GM12878 (cell line): ENCODE results near the gene ASTL. TPM values are rescaled to one million over a fixed set of nuclear protein-coding genes. Genes with fewer than 3 reads are reported as not detected.

Experiments
- CBX3 ChIP-seq: fragments of 200-600 bp; sonication (generic); IDR thresholded peaks from 2 replicates; pipeline ENCODE4 v1.6.1; 2016; ENCODE audit warnings: low read depth, borderline replicate concordance
- EED ChIP-seq: sonication (generic); IDR thresholded peaks from 2 replicates; pipeline ENCODE4 v1.6.1; 2016; ENCODE audit warnings: antibody characterized with exemption, low read depth
- EP300 ChIP-seq, 2 experiments: fragments of 150-350 bp in 1 of 2; IDR thresholded peaks; 2 replicates each; pipeline ENCODE4 v1.6.1; 2011 to 2012; ENCODE audit warnings: low read depth in 2 of 2, low read length in 2 of 2, borderline replicate concordance in 1 of 2, improper control_type of control experiment in 1 of 2, inconsistent platforms in 1 of 2; ENCODE audit not compliant: control insufficient read depth in 1 of 2
- ETV6 ChIP-seq, 2 experiments: fragments of 450-650 bp in 1 of 2; IDR thresholded peaks in 1 of 2; conservative IDR thresholded peaks in 1 of 2; 2 replicates each; pipeline ENCODE4 v1.6.1; 2014; ENCODE audit warnings: antibody characterized with exemption in 1 of 2, borderline replicate concordance in 1 of 2, low read depth in 1 of 2, mild to moderate bottlenecking in 1 of 2, moderate library complexity in 1 of 2
- IRF4 ChIP-seq: IDR thresholded peaks from 2 replicates; pipeline ENCODE4 v1.6.1; 2011; ENCODE audit warnings: low read depth, low read length
- KDM1A ChIP-seq: fragments of 200-600 bp; sonication (generic); IDR thresholded peaks from 2 replicates; pipeline ENCODE4 v1.6.1; 2016; ENCODE audit warnings: borderline replicate concordance
- MAX ChIP-seq: IDR thresholded peaks from 2 replicates; pipeline ENCODE4 v1.6.1; 2012; ENCODE audit warnings: low read depth, low read length, improper control_type of control experiment
- MEF2B ChIP-seq: fragments of 450-650 bp; IDR thresholded peaks from 2 replicates; pipeline ENCODE4 v1.6.1; 2018; ENCODE audit warnings: mild to moderate bottlenecking, moderate library complexity; ENCODE audit not compliant: partially characterized antibody, poor library complexity, severe bottlenecking
- MTA3 ChIP-seq: IDR thresholded peaks from 2 replicates; pipeline ENCODE4 v1.6.1; 2012; ENCODE audit warnings: low read length, inconsistent platforms, borderline replicate concordance
- MXI1 ChIP-seq: fragments of 150-350 bp; IDR thresholded peaks from 2 replicates; pipeline ENCODE4 v1.6.1; 2011; ENCODE audit warnings: low read depth, mild to moderate bottlenecking, inconsistent platforms, low read length, improper control_type of control experiment
- NFXL1 ChIP-seq: fragments of 450-650 bp; IDR thresholded peaks from 2 replicates; pipeline ENCODE4 v1.6.1; 2017; ENCODE audit warnings: antibody characterized with exemption, mild to moderate bottlenecking, borderline replicate concordance
- NKRF ChIP-seq: fragments of 450-650 bp; conservative IDR thresholded peaks from 2 replicates; pipeline ENCODE4 v1.6.1; 2017; ENCODE audit warnings: mild to moderate bottlenecking, moderate library complexity
- NR2C2 ChIP-seq: IDR thresholded peaks from 2 replicates; pipeline ENCODE4 v1.6.1; 2011; ENCODE audit warnings: borderline replicate concordance, low read depth; ENCODE audit not compliant: control insufficient read depth, insufficient read length
- POLR2AphosphoS2 ChIP-seq: IDR thresholded peaks from 2 replicates; pipeline ENCODE4 v1.6.1; 2011; ENCODE audit warnings: low read depth, mild to moderate bottlenecking, low read length, improper control_type of control experiment, moderate library complexity
- POLR2AphosphoS5 ChIP-seq: IDR thresholded peaks from 2 replicates; pipeline ENCODE4 v1.6.1; 2011; ENCODE audit warnings: mild to moderate bottlenecking, low read length, inconsistent platforms
- RAD21 ChIP-seq: IDR thresholded peaks from 2 replicates; pipeline ENCODE4 v1.6.1; 2011; ENCODE audit warnings: mild to moderate bottlenecking, low read depth, low read length, moderate library complexity; ENCODE audit not compliant: insufficient read depth
- RCOR1 ChIP-seq: conservative IDR thresholded peaks from 2 replicates; pipeline ENCODE4 v1.6.1; 2012; ENCODE audit warnings: low read depth, low read length, improper control_type of control experiment
- RELA ChIP-seq: fragments of 450-650 bp; IDR thresholded peaks from 2 replicates; pipeline ENCODE4 v1.8.0; 2014; ENCODE audit warnings: borderline replicate concordance; ENCODE audit not compliant: partially characterized antibody
- SIN3A ChIP-seq: IDR thresholded peaks from 2 replicates; pipeline ENCODE4 v1.6.1; 2012; ENCODE audit warnings: low read depth, low read length, improper control_type of control experiment
- SMAD5 ChIP-seq: IDR thresholded peaks from 2 replicates; pipeline ENCODE4 v1.6.1; 2016; ENCODE audit warnings: antibody characterized with exemption, low read depth
- TAF1 ChIP-seq: IDR thresholded peaks from 2 replicates; pipeline ENCODE4 v1.6.1; 2011; ENCODE audit warnings: mild to moderate bottlenecking, low read depth, low read length, borderline replicate concordance
- TARDBP ChIP-seq: IDR thresholded peaks from 2 replicates; pipeline ENCODE4 v1.6.1; 2016; ENCODE audit warnings: borderline replicate concordance
- TCF3 ChIP-seq: IDR thresholded peaks from 2 replicates; pipeline ENCODE4 v1.6.1; 2012; ENCODE audit warnings: low read depth, mild to moderate bottlenecking, low read length, borderline replicate concordance; ENCODE audit not compliant: insufficient read depth
- ZBED1 ChIP-seq: IDR thresholded peaks from 2 replicates; pipeline ENCODE4 v1.6.1; 2016; ENCODE audit warnings: borderline replicate concordance
- polyA plus RNA-seq, 11 experiments: library from polyadenylated mRNA; depleted of rRNA in 4 of 11; unstranded in 6 of 11; stranded (reverse) in 5 of 11; fragments of >200 nt; fragmentation: Nextera tagmentation in 4 of 11; fragmentation: Illumina TruSeq in 1 of 11; extraction: Ambion mirVana in 4 of 11; extraction: Trizol in 1 of 11; gene quantifications; 1 replicate in 1 of 11; 2 replicates in 10 of 11; pipeline versions ENCODE4 v1.2.1 to v1.2.3, GENCODE V29; 2011 to 2016; ENCODE audit warnings: inconsistent platforms in 2 of 11, missing spikeins in 2 of 11, low read depth in 1 of 11
- total RNA-seq, 4 experiments: library from RNA; depleted of rRNA in 3 of 4; stranded (reverse); fragments of >200 nt in 3 of 4; fragmentation: Illumina TruSeq in 1 of 4; extraction: Trizol in 1 of 4; gene quantifications; 2 replicates each; pipeline versions ENCODE4 v1.2.1 to v1.2.3, GENCODE V29; 2013 to 2021
- TF ChIP-seq, protein P1 (sequence below): IDR thresholded peaks from 2 replicates; pipeline ENCODE4 v1.6.1; 2012; ENCODE audit warnings: mild to moderate bottlenecking, low read depth, low read length

The ASTL gene
- total and polyA plus RNA-seq, 10 of the 15 experiments (the other 5 are each of a cell fraction or from before 2014, with no cell fraction given) = 0.18 to 1.0 (median 0.38) TPM; not detected in 4

GRCh38 chr2:96163768-96164429 is 25.6 kb upstream of the ASTL start (continued):
- TF ChIP-seq SIN3A (0 out of 2 replicates have a peak, but pooled peaks have one; percentile 50), NKRF (0 out of 2 replicates have a peak, but pooled peaks have one; percentile 28), RCOR1 (no peak; the same call in 1 of the 2 replicates), RAD21 (peak; percentile 31; the same call in 1 of the 2 replicates), ETV6 (conservative IDR thresholded peaks at IDR 0.05 in 1 of 2, IDR thresholded peaks at IDR 0.05 in 1 of 2; ENCODE audit: borderline replicate concordance in 1 of 2, low read depth in 1 of 2) (peak in 1 of 2 experiments; percentile 82; a peak in 2 of 4 replicates), TAF1 (peak; percentile 74; the same call in 1 of the 2 replicates), POLR2AphosphoS2 (peak; percentile 70; the same call in 1 of the 2 replicates), MAX (peak; percentile 92), MXI1 (peak; percentile 63; the same call in 1 of the 2 replicates), NFXL1 (no peak), NR2C2 (no peak), SMAD5 (no peak; the same call in 1 of the 2 replicates), IRF4 (peak; percentile 77; the same call in 1 of the 2 replicates), TCF3 (peak; percentile 99), MTA3 (no peak), KDM1A (no peak), EP300 (IDR thresholded peaks at IDR 0.05; ENCODE audit: borderline replicate concordance in 1 of 2, control insufficient read depth in 1 of 2, low read depth in 2 of 2, low read length in 2 of 2) (peak; percentile 95 to 98), TARDBP (peak; percentile 78; the same call in 1 of the 2 replicates), EED (peak; percentile 96), MEF2B (peak; percentile 95), CBX3 (no peak), RELA (peak; percentile 19), POLR2AphosphoS5 (peak; percentile 51), ZBED1 (peak; percentile 88)
- TF ChIP-seq, protein P1, sequence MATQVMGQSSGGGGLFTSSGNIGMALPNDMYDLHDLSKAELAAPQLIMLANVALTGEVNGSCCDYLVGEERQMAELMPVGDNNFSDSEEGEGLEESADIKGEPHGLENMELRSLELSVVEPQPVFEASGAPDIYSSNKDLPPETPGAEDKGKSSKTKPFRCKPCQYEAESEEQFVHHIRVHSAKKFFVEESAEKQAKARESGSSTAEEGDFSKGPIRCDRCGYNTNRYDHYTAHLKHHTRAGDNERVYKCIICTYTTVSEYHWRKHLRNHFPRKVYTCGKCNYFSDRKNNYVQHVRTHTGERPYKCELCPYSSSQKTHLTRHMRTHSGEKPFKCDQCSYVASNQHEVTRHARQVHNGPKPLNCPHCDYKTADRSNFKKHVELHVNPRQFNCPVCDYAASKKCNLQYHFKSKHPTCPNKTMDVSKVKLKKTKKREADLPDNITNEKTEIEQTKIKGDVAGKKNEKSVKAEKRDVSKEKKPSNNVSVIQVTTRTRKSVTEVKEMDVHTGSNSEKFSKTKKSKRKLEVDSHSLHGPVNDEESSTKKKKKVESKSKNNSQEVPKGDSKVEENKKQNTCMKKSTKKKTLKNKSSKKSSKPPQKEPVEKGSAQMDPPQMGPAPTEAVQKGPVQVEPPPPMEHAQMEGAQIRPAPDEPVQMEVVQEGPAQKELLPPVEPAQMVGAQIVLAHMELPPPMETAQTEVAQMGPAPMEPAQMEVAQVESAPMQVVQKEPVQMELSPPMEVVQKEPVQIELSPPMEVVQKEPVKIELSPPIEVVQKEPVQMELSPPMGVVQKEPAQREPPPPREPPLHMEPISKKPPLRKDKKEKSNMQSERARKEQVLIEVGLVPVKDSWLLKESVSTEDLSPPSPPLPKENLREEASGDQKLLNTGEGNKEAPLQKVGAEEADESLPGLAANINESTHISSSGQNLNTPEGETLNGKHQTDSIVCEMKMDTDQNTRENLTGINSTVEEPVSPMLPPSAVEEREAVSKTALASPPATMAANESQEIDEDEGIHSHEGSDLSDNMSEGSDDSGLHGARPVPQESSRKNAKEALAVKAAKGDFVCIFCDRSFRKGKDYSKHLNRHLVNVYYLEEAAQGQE = no peak
